Measurements from ENCODE around the gene HSPA12A.

Gene HSPA12A

GRCh38 chr10:116654816-116655215, 87.5 kb downstream of the HSPA12A start:
- H2BK120ac ChIP-seq (ENCODE audit: low read depth, low read length), result no peak overlapping the region
- no peak overlapping the region for H3K23ac ChIP-seq (ENCODE audit: low read length)
- no peaks in the 10 kb centered on the region for H3K27me3 ChIP-seq (ENCODE audit: insufficient read depth, low read length, poor library complexity)
- H3K56ac ChIP-seq (ENCODE audit: low read length), result no peak overlapping the region
- no peak overlapping the region for H4K8ac ChIP-seq (ENCODE audit: low read depth, low read length)
- no peak overlapping the region for H3K9ac ChIP-seq (ENCODE audit: low read length)
- no peaks in the 10 kb centered on the region for H3K79me1 ChIP-seq (ENCODE audit: low read length)
- H3K4me3 ChIP-seq (ENCODE audit: low read length), result no peak overlapping the region
- DNase-seq, result peak; percentile 74
- H3K4ac ChIP-seq (ENCODE audit: low read depth, low read length), result no peak overlapping the region
- no peaks in the 10 kb centered on the region for H3K79me2 ChIP-seq (ENCODE audit: control insufficient read depth, insufficient read depth, low read length)
- H3K4me2 ChIP-seq (ENCODE audit: low read length), result no peak overlapping the region
- H2AK5ac ChIP-seq (ENCODE audit: low read length), result no peak overlapping the region
- no peak overlapping the region for H3K27ac ChIP-seq (ENCODE audit: low read depth, low read length)
- H2BK15ac ChIP-seq (replicated peaks; ENCODE audit: low read depth), result no peak overlapping the region
- H3K4me1 ChIP-seq (ENCODE audit: control insufficient read depth, low read depth, low read length), result no peaks in the 10 kb centered on the region
- no peak overlapping the region for H3K18ac ChIP-seq (ENCODE audit: low read length)
- H4K5ac ChIP-seq (ENCODE audit: low read length), result no peak overlapping the region
- no peak overlapping the region for H2BK5ac ChIP-seq (ENCODE audit: low read length)
- no CpG with 5 or more reads among the region's 4 CpGs for WGBS (ENCODE audit: extremely low coverage, insufficient coverage, low lambda C conversion rate)
- H3K36me3 ChIP-seq (ENCODE audit: control insufficient read depth, insufficient read depth, low read length), result no peaks in the 10 kb centered on the region

GRCh38 chr10:116653885-116654284, 88.5 kb downstream of the HSPA12A start:
- H3K36me3 ChIP-seq (ENCODE audit: control insufficient read depth, insufficient read depth, low read length), result no peaks in the 10 kb centered on the region
- H2AK5ac ChIP-seq (ENCODE audit: low read length), result no peak overlapping the region
- no CpG with 5 or more reads among the region's 1 CpG for WGBS (ENCODE audit: extremely low coverage, insufficient coverage, low lambda C conversion rate)
- H4K8ac ChIP-seq (ENCODE audit: low read depth, low read length), result no peak overlapping the region
- H3K4me2 ChIP-seq (ENCODE audit: low read length), result no peak overlapping the region
- no peak overlapping the region for H3K18ac ChIP-seq (ENCODE audit: low read length)
- no peak overlapping the region for H2BK120ac ChIP-seq (ENCODE audit: low read depth, low read length)
- no peak overlapping the region for H2BK5ac ChIP-seq (ENCODE audit: low read length)
- no peak for DNase-seq
- H3K23ac ChIP-seq (ENCODE audit: low read length), result no peak overlapping the region
- H3K56ac ChIP-seq (ENCODE audit: low read length), result no peak overlapping the region
- H3K79me2 ChIP-seq (ENCODE audit: control insufficient read depth, insufficient read depth, low read length), result no peaks in the 10 kb centered on the region
- H3K4me1 ChIP-seq (ENCODE audit: control insufficient read depth, low read depth, low read length), result no peaks in the 10 kb centered on the region
- H4K5ac ChIP-seq (ENCODE audit: low read length), result no peak overlapping the region
- H3K9ac ChIP-seq (ENCODE audit: low read length), result no peak overlapping the region
- no peak overlapping the region for H3K27ac ChIP-seq (ENCODE audit: low read depth, low read length)
- H3K4me3 ChIP-seq (ENCODE audit: low read length), result no peak overlapping the region
- H3K79me1 ChIP-seq (ENCODE audit: low read length), result no peaks in the 10 kb centered on the region
- no peak overlapping the region for H2BK15ac ChIP-seq (replicated peaks; ENCODE audit: low read depth)
- H3K4ac ChIP-seq (ENCODE audit: low read depth, low read length), result no peak overlapping the region
- H3K27me3 ChIP-seq (ENCODE audit: insufficient read depth, low read length, poor library complexity), result no peaks in the 10 kb centered on the region

DNA sequence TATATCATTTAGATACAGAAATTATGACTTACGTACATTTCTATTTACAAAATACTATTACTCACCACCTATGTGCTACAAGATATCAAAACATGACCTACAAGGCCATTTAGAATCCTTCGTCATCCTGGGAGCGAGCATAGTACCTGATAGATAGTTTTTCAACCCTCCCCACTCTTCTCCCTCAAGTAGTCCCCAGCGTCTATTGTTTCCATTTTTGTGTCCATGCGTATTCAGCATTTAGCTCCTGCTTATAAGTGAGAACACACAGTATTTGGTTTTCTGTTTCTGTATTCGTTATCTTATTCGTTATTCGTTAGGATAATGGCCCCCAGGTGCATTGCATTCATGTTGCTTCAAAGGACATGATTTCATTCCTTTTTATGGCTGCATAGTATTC, 93.5 kb downstream of the HSPA12A start:
- H3K4ac ChIP-seq (ENCODE audit: low read depth, low read length), result no peak overlapping the region
- no peaks in the 10 kb centered on the region for H3K79me2 ChIP-seq (ENCODE audit: control insufficient read depth, insufficient read depth, low read length)
- H3K18ac ChIP-seq (ENCODE audit: low read length), result no peak overlapping the region
- no peaks in the 10 kb centered on the region for H3K4me1 ChIP-seq (ENCODE audit: control insufficient read depth, low read depth, low read length)
- H4K8ac ChIP-seq (ENCODE audit: low read depth, low read length), result no peak overlapping the region
- H3K27me3 ChIP-seq (ENCODE audit: insufficient read depth, low read length, poor library complexity), result no peaks in the 10 kb centered on the region
- H2BK5ac ChIP-seq (ENCODE audit: low read length), result no peak overlapping the region
- no peak overlapping the region for H2BK120ac ChIP-seq (ENCODE audit: low read depth, low read length)
- no CpG with 5 or more reads among the region's 8 CpGs for WGBS (ENCODE audit: extremely low coverage, insufficient coverage, low lambda C conversion rate)
- no peak overlapping the region for H2AK5ac ChIP-seq (ENCODE audit: low read length)
- no peak overlapping the region for H3K27ac ChIP-seq (ENCODE audit: low read depth, low read length)
- no peak overlapping the region for H2BK15ac ChIP-seq (replicated peaks; ENCODE audit: low read depth)
- no peak overlapping the region for H4K5ac ChIP-seq (ENCODE audit: low read length)
- H3K9ac ChIP-seq (ENCODE audit: low read length), result no peak overlapping the region
- no peak overlapping the region for H3K23ac ChIP-seq (ENCODE audit: low read length)
- H3K56ac ChIP-seq (ENCODE audit: low read length), result no peak overlapping the region
- no peaks in the 10 kb centered on the region for H3K79me1 ChIP-seq (ENCODE audit: low read length)
- no peak for DNase-seq
- H3K36me3 ChIP-seq (ENCODE audit: control insufficient read depth, insufficient read depth, low read length), result no peaks in the 10 kb centered on the region
- H3K4me3 ChIP-seq (ENCODE audit: low read length), result no peak overlapping the region
- H3K4me2 ChIP-seq (ENCODE audit: low read length), result no peak overlapping the region

- H3K9ac ChIP-seq (ENCODE audit: low read length), result no peak overlapping the region
- no peaks in the 10 kb centered on the region for H3K79me1 ChIP-seq (ENCODE audit: low read length)
- H3K27me3 ChIP-seq (ENCODE audit: insufficient read depth, low read length, poor library complexity), result no peaks in the 10 kb centered on the region
- no peak overlapping the region for H2BK5ac ChIP-seq (ENCODE audit: low read length)
- no peaks in the 10 kb centered on the region for H3K79me2 ChIP-seq (ENCODE audit: control insufficient read depth, insufficient read depth, low read length)
- no peak overlapping the region for H4K8ac ChIP-seq (ENCODE audit: low read depth, low read length)
- H3K18ac ChIP-seq (ENCODE audit: low read length), result no peak overlapping the region
- H2BK15ac ChIP-seq (replicated peaks; ENCODE audit: low read depth), result no peak overlapping the region
- no peak overlapping the region for H4K5ac ChIP-seq (ENCODE audit: low read length)
- H3K4me1 ChIP-seq (ENCODE audit: control insufficient read depth, low read depth, low read length), result no peaks in the 10 kb centered on the region
- H2BK120ac ChIP-seq (ENCODE audit: low read depth, low read length), result no peak overlapping the region
- H2AK5ac ChIP-seq (ENCODE audit: low read length), result no peak overlapping the region
- WGBS (ENCODE audit: extremely low coverage, insufficient coverage, low lambda C conversion rate), result no CpG with 5 or more reads among the region's 5 CpGs
- H3K36me3 ChIP-seq (ENCODE audit: control insufficient read depth, insufficient read depth, low read length), result no peaks in the 10 kb centered on the region
- no peak overlapping the region for H3K23ac ChIP-seq (ENCODE audit: low read length)
- H3K56ac ChIP-seq (ENCODE audit: low read length), result no peak overlapping the region
- H3K4me3 ChIP-seq (ENCODE audit: low read length), result no peak overlapping the region
- H3K4ac ChIP-seq (ENCODE audit: low read depth, low read length), result no peak overlapping the region
- DNase-seq, result no peak
- H3K27ac ChIP-seq (ENCODE audit: low read depth, low read length), result no peak overlapping the region
- no peak overlapping the region for H3K4me2 ChIP-seq (ENCODE audit: low read length)
These were observed 95.9 kb downstream of the HSPA12A start for GRCh38 chr10:116646502-116646901.

- Histone ChIP-seq H2BK120ac (ENCODE audit: low read depth, low read length) (no peak overlapping the region), H3K36me3 (ENCODE audit: control insufficient read depth, insufficient read depth, low read length) (no peaks in the 10 kb centered on the region), H3K79me1 (ENCODE audit: low read length) (no peaks in the 10 kb centered on the region), H3K4me1 (ENCODE audit: control insufficient read depth, low read depth, low read length) (no peaks in the 10 kb centered on the region), H3K27ac (ENCODE audit: low read depth, low read length) (no peak overlapping the region), H3K27me3 (ENCODE audit: insufficient read depth, low read length, poor library complexity) (no peaks in the 10 kb centered on the region), H3K79me2 (ENCODE audit: control insufficient read depth, insufficient read depth, low read length) (no peaks in the 10 kb centered on the region), H3K18ac (ENCODE audit: low read length) (no peak overlapping the region), H3K4me2 (ENCODE audit: low read length) (no peak overlapping the region), H3K56ac (ENCODE audit: low read length) (no peak overlapping the region), H4K8ac (ENCODE audit: low read depth, low read length) (no peak overlapping the region), H3K4ac (ENCODE audit: low read depth, low read length) (no peak overlapping the region), H3K4me3 (ENCODE audit: low read length) (no peak overlapping the region), H4K5ac (ENCODE audit: low read length) (no peak overlapping the region), H2BK5ac (ENCODE audit: low read length) (no peak overlapping the region), H2BK15ac (replicated peaks; ENCODE audit: low read depth) (no peak overlapping the region), H3K9ac (ENCODE audit: low read length) (no peak overlapping the region), H3K23ac (ENCODE audit: low read length) (no peak overlapping the region), H2AK5ac (ENCODE audit: low read length) (no peak overlapping the region)
- DNase-seq, result no peak
- WGBS (ENCODE audit: extremely low coverage, insufficient coverage, low lambda C conversion rate), result no CpG with 5 or more reads among the region's 1 CpG
These were observed 104.5 kb downstream of the HSPA12A start for GRCh38 chr10:116637830-116638229.

DNA sequence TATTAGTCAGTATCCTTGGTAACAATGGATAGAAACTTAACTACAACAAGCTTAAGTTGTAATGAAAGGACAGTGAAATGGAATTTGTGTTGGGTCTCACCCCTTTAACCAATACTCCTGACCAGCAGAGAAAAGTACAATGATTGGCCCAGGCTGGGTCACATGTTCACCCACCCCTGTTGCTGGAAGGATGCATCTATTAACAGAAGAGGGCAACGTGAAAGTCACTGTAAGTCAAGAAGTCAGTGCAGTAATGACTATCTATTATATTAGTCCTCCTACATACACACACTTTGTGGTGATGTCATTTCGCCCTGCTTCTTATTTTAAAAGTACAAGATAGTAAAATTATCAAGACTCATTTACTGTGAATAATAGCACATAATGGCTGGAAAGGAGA, 105.4 kb downstream of the HSPA12A start:
- H3K79me1 ChIP-seq (ENCODE audit: low read length), result no peaks in the 10 kb centered on the region
- H3K4me3 ChIP-seq (ENCODE audit: low read length), result no peak overlapping the region
- H3K36me3 ChIP-seq (ENCODE audit: control insufficient read depth, insufficient read depth, low read length), result no peaks in the 10 kb centered on the region
- no peak overlapping the region for H3K56ac ChIP-seq (ENCODE audit: low read length)
- H3K4me1 ChIP-seq (ENCODE audit: control insufficient read depth, low read depth, low read length), result no peaks in the 10 kb centered on the region
- H3K18ac ChIP-seq (ENCODE audit: low read length), result no peak overlapping the region
- H3K27me3 ChIP-seq (ENCODE audit: insufficient read depth, low read length, poor library complexity), result no peaks in the 10 kb centered on the region
- no peak overlapping the region for H3K27ac ChIP-seq (ENCODE audit: low read depth, low read length)
- no peak overlapping the region for H3K4me2 ChIP-seq (ENCODE audit: low read length)
- H2AK5ac ChIP-seq (ENCODE audit: low read length), result no peak overlapping the region
- no peak overlapping the region for H3K23ac ChIP-seq (ENCODE audit: low read length)
- no peak overlapping the region for H2BK15ac ChIP-seq (replicated peaks; ENCODE audit: low read depth)
- WGBS (ENCODE audit: extremely low coverage, insufficient coverage, low lambda C conversion rate), result no CpG with 5 or more reads among the region's 2 CpGs
- H4K5ac ChIP-seq (ENCODE audit: low read length), result no peak overlapping the region
- H3K9ac ChIP-seq (ENCODE audit: low read length), result no peak overlapping the region
- H3K79me2 ChIP-seq (ENCODE audit: control insufficient read depth, insufficient read depth, low read length), result no peaks in the 10 kb centered on the region
- no peak overlapping the region for H2BK5ac ChIP-seq (ENCODE audit: low read length)
- H4K8ac ChIP-seq (ENCODE audit: low read depth, low read length), result no peak overlapping the region
- H2BK120ac ChIP-seq (ENCODE audit: low read depth, low read length), result no peak overlapping the region
- DNase-seq, result no peak
- H3K4ac ChIP-seq (ENCODE audit: low read depth, low read length), result no peak overlapping the region

Data from mesendoderm (in vitro differentiated cells).